NT2/D1 (cell line): Measurements from ENCODE around the gene TFCP2L1.

Experiments
- SUZ12 ChIP-seq: IDR thresholded peaks from 2 replicates; pipeline ENCODE4 v1.6.1; 2011; ENCODE audit not compliant: insufficient read length, insufficient read depth; ENCODE audit errors: extremely low read depth
- YY1 ChIP-seq: IDR thresholded peaks from 2 replicates; pipeline ENCODE4 v1.6.1; 2011; ENCODE audit not compliant: insufficient read length, insufficient read depth
- ZNF274 ChIP-seq: IDR thresholded peaks from 2 replicates; pipeline ENCODE4 v1.6.1; 2011; ENCODE audit warnings: mild to moderate bottlenecking, low read depth, low read length

DNA sequence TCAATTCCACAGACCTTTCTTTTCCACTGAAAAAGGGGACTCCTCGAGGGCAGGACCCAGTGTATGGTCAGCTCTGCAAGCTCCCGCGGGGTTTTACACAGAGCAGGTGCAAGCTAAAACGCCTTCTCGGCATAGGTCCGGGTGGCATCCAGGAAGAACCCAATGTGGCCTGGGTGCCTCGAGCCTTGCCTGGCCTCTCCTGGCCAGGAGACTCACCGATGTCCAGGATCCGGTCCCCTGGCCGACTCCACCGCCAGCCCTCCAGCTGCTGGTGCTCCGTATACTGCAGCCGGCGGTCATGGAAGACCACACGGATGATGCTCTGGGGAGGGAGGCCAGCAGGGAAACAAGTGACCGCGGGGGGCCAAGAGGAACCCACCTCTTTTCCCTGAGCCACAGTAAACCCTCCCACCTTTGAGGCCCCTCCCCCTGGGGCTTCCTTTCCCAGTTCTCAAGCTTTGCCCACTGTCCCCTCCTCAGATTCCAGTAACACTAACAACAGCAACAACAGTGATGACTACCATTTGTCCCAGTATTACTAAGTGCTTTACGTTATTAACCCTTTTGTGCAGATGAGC is 36.1 kb downstream of the TFCP2L1 start:
- TF ChIP-seq YY1 (no peak), ZNF274 (no peak), SUZ12 (no peak)
